ENCODE results near the gene NUP133. TPM values are rescaled to one million over a fixed set of nuclear protein-coding genes. Genes with fewer than 3 reads are reported as not detected.

The NUP133 gene
- total RNA-seq, 4 donors from 2014 or later = 29.6 to 40.7 (median 37.3) TPM

DNA sequence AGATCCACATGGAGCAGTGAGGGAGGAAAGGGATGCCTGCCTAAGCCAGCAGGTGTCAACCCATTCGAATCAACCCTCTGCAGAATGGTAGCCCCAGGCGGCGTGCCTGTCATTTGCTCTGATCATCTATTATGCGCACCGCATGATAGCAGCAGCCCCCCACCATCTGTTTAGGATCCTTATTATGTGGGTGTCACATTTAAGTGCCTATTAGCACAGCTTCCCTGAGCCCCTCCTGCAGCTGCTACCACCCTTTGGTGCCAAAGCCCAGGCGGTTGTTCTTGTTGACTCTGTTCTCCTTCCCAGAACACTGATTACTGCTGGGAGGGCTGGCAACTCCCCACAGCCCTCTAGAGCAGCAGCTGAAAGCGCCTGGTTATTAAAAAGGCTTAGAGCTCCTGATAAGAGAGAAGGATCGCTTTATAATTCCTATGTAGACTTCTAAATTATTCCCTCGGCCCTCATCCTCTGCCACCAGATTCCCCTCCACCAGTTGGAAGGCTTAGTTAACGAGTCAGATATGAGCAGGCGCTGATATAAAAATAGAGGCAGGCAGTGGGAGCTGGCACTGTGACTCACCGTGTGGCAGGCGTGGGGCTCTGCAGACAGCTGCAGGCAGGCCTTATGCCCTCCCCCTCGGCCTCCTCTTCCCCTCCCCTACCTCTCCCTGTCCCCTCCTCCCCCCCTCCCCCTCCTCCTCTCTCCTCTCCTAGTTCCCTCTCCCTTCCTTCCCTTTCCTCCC lies 97.3 kb downstream of the NUP133 start:
- H3K27ac ChIP-seq = no peak overlapping the region
- peaks cover 12 to 21% of the 10 kb centered on the region in 2 donors for H3K4me1 ChIP-seq

DNA sequence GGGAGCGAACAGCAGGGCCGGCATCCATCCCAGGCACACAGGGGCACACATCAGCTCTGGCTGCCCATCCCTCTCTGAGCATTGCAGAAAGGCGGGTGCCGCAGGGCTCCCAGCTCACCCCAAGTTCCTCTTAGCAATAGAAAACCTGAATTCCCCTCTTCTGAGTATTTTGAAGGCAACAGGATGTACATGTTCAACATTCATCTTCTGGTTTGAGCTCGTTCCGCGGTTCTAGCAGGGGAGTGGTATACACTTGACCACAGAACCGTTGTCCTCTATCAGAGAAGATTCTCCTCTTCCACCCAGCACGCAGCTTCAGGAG lies 97.8 kb downstream of the NUP133 start:
- Histone ChIP-seq H3K36me3 (no peaks in the 10 kb centered on the region), H3K4me3 (replicated peaks in 1 of 3) (no peak overlapping the region), H3K27me3 (peaks cover 14% of the 10 kb centered on the region), H3K27ac (no peak overlapping the region), H3K9me3 (no peaks in the 10 kb centered on the region), H3K4me1 (peaks cover 12 to 21% of the 10 kb centered on the region in 2 donors)
- WGBS, 2 donors = 44 to 50% methylated on average over 8 to 9 of the region's 9 CpGs
- no peak for DNase-seq
- intact Hi-C loops (cut with DNase I) = no loop called here
- no peak for TF ChIP-seq POLR2A (IDR thresholded peaks at IDR 0.05)

More for the DNA sequence above, 97.3 kb downstream of the NUP133 start:
- peaks cover 14% of the 10 kb centered on the region for H3K27me3 ChIP-seq
- no peaks in the 10 kb centered on the region for H3K36me3 ChIP-seq
- peak; percentile 23 to 24 for DNase-seq
- no peak overlapping the region for H3K4me3 ChIP-seq (replicated peaks in 1 of 3)
- no peak for TF ChIP-seq POLR2A (IDR thresholded peaks at IDR 0.05)
- TF ChIP-seq, protein P1, sequence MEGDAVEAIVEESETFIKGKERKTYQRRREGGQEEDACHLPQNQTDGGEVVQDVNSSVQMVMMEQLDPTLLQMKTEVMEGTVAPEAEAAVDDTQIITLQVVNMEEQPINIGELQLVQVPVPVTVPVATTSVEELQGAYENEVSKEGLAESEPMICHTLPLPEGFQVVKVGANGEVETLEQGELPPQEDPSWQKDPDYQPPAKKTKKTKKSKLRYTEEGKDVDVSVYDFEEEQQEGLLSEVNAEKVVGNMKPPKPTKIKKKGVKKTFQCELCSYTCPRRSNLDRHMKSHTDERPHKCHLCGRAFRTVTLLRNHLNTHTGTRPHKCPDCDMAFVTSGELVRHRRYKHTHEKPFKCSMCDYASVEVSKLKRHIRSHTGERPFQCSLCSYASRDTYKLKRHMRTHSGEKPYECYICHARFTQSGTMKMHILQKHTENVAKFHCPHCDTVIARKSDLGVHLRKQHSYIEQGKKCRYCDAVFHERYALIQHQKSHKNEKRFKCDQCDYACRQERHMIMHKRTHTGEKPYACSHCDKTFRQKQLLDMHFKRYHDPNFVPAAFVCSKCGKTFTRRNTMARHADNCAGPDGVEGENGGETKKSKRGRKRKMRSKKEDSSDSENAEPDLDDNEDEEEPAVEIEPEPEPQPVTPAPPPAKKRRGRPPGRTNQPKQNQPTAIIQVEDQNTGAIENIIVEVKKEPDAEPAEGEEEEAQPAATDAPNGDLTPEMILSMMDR (IDR thresholded peaks at IDR 0.05) = no peak
- WGBS, 2 donors = 21 to 29% methylated on average over 14 of the region's 14 CpGs
- no peaks in the 10 kb centered on the region for H3K9me3 ChIP-seq
- intact Hi-C loops (cut with DNase I) = no loop called here

DNA sequence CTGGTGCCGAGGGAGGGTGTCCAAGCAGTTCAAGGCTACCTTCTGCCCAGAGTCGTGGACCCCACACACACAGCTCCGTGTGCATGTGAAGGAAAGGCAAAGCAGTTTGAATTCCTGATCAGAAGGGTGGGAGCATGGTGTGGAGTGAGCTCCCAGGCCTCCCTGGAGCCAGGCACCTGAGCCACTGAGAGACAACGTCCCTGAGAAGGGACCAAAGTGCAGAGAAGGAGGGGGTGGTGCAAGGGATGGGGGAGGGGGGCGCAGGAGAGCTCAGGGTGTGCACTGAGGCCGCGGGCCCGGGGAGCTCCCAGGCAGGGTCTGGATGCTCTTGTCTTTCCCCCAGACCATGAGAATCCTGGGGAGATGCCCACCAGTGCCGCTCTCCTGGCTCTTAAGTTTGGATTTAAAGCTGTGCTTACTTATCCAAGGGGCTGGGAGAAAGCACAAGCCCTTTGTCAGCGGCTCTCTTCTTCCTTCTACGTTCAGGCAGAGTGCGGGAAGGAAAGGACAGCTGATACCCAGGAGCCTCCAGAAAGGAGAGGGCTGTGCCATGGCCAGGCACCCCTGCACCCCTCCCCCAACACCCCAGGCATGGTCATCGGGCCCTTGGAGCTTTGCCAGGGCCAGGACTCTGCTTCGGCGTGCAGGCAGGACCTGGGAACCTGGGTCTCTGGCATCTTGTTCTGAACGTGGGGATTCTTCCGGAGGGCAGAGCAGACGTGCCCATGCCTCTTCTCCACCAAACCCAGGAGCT lies 98.3 kb downstream of the NUP133 start:
- Histone ChIP-seq H3K27me3 (peaks cover 14% of the 10 kb centered on the region), H3K9me3 (no peaks in the 10 kb centered on the region), H3K27ac (no peak overlapping the region), H3K36me3 (no peaks in the 10 kb centered on the region), H3K4me3 (replicated peaks in 1 of 3) (no peak overlapping the region), H3K4me1 (peaks cover 12 to 21% of the 10 kb centered on the region in 2 donors)
- TF ChIP-seq POLR2A (IDR thresholded peaks at IDR 0.05) = no peak
- TF ChIP-seq, protein P1 (IDR thresholded peaks at IDR 0.05) = no peak
- 21 to 23% methylated on average over 15 to 17 of the region's 18 CpGs for WGBS, 2 donors
- no peak for DNase-seq
- intact Hi-C loops (cut with DNase I) = no loop called here

DNA sequence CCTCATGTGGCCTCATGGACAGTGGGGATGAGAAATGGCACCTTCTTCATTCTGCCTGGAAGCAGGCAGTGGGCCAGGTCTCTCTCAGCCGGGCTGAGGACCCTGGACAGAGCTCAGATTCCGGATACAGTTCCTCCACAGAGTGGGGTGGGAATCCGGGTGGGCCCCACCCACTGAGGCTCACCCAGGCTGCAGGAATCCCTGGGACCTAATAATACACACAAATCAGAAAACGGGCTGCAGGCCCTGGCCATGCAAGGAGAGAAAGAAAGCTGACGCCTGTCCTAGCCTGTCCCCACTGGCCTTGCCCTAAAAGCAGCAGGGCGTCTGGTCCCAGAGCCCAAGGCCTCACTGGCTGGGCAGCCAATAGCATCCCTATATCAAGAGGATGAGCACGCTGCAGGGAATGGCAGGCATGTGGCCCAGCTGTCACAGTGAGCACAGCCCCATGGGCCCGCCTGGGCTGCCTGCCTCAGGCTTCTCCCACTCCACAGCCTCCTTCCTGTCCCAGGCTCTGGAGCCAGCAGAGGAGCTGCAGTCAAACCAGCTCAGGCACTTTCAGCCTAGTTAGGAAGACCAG lies 99.6 kb downstream of the NUP133 start:
- no peak for DNase-seq
- WGBS, 2 donors = 54 to 79% methylated on average over 2 to 3 of the region's 8 CpGs
- TF ChIP-seq POLR2A (IDR thresholded peaks at IDR 0.05) = no peak
- TF ChIP-seq, protein P1 (IDR thresholded peaks at IDR 0.05) = no peak

DNA sequence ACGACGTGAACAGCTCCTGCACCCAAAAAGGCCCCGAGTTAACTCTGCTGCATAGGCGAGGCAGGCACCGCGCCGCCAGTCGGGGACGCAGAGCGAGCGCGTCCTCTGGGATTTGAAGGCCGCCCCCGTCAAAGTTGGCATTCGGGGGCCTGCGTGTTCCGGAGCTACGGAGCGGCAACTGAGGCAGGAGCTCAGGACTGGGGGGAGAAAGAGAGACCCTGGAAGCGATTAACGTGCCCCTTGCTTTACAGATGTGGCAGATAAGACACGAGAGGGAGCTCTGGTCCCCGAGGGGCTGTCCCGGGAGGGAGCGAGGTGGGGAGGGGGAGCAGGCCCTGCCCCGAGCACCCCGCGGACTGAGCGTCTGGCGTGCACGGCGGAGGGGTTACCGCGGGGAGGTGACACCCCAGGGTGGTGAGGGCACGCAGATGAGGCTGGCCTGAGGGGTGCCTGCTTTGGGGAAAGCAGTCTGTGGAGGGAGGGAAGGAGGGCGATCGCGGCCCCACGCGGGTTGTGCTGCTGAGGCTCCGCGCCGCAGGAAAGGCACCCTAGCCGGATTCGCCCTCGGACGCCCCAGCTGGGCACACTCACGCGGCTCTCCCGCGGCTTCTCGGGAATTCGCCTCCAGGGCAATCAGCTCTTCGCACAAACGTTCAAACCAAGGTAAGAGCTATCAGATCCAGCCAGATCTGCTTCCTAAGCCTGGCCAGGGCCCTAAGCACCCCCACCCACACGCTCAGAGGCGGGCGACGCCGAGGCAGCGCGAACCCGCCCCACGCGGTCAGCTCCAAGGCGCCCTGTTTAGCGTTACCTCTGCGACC lies 100.7 kb downstream of the NUP133 start:
- Histone ChIP-seq H3K27me3 (peaks cover 14% of the 10 kb centered on the region), H3K36me3 (no peaks in the 10 kb centered on the region), H3K4me1 (peaks cover 12 to 21% of the 10 kb centered on the region in 2 donors), H3K27ac (no peak overlapping the region), H3K4me3 (replicated peaks in 1 of 3) (no peak overlapping the region), H3K9me3 (no peaks in the 10 kb centered on the region)
- intact Hi-C loops (cut with DNase I) = no loop called here
- TF ChIP-seq, protein P1 (IDR thresholded peaks at IDR 0.05) = no peak
- TF ChIP-seq POLR2A (IDR thresholded peaks at IDR 0.05) = no peak
- 0 to 1% methylated on average over 4 to 12 of the region's 68 CpGs for WGBS, 2 donors
- DNase-seq = peak in 1 of 2 donors; percentile 4

More for the DNA sequence above, 99.6 kb downstream of the NUP133 start:
- Histone ChIP-seq H3K36me3 (no peaks in the 10 kb centered on the region), H3K4me1 (peaks cover 12 to 21% of the 10 kb centered on the region in 2 donors), H3K4me3 (replicated peaks in 1 of 3) (no peak overlapping the region), H3K27ac (no peak overlapping the region), H3K27me3 (peaks cover 14% of the 10 kb centered on the region), H3K9me3 (no peaks in the 10 kb centered on the region)
- intact Hi-C loops (cut with DNase I) = no loop called here

Measured in thyroid gland (tissue), 4 donors.